HL-60 (cell line): ENCODE measurements around the gene KIAA0319L.

Experiments used
- DNase-seq, 2 experiments: peaks; one replicate each; pipeline ENCODE4 v3.0.0-alpha.2; 2010 to 2020; ENCODE audit warnings: low read depth in 1 of 2, low spot score in 1 of 2
- H3K27ac ChIP-seq: fragments of 250-450 bp; sonication (Bioruptor Pico); replicated peaks from 2 replicates; pipeline ENCODE4 v1.5.1; 2020; ENCODE audit warnings: mild to moderate bottlenecking, moderate library complexity
- H3K27me3 ChIP-seq: fragments of 250-450 bp; sonication (Bioruptor Pico); 2 replicates; pipeline ENCODE4 v1.5.1; 2021; ENCODE audit warnings: mild to moderate bottlenecking, moderate library complexity; ENCODE audit not compliant: insufficient read depth, poor library complexity, severe bottlenecking
- H3K4me3 ChIP-seq: replicated peaks from 2 replicates; pipeline ENCODE4 v1.5.1; 2011; ENCODE audit warnings: mild to moderate bottlenecking, control low read depth, low read length; ENCODE audit not compliant: insufficient read depth
- CTCF ChIP-seq: IDR thresholded peaks from one replicate; pipeline ENCODE4 v1.5.1; 2011; ENCODE audit warnings: low read length, control low read depth, inconsistent platforms; ENCODE audit not compliant: insufficient read depth
- GABPA ChIP-seq: IDR thresholded peaks from 2 replicates; pipeline ENCODE4 v1.6.1; 2012; ENCODE audit warnings: low read depth
- POLR2AphosphoS5 ChIP-seq: IDR thresholded peaks from 2 replicates; pipeline ENCODE4 v1.6.1; 2012; ENCODE audit warnings: low read depth
- REST ChIP-seq: IDR thresholded peaks from 2 replicates; pipeline ENCODE4 v1.6.1; 2012; ENCODE audit warnings: low read depth; ENCODE audit not compliant: insufficient replicate concordance
- SPI1 ChIP-seq: IDR thresholded peaks from 2 replicates; pipeline ENCODE4 v1.6.1; 2012; ENCODE audit warnings: low read depth, mild to moderate bottlenecking, borderline replicate concordance

The KIAA0319L gene

GRCh38 chr1:35603941-35604340 lies 46.7 kb upstream of the KIAA0319L start:
- Histone ChIP-seq H3K4me3 (no peak overlapping the region), H3K27ac (no peak overlapping the region), H3K27me3 (no peaks in the 10 kb centered on the region)
- DNase-seq, result no peak
- no peak for TF ChIP-seq REST
- no peak for TF ChIP-seq GABPA
- TF ChIP-seq SPI1, result no peak
- no peak for TF ChIP-seq CTCF
- TF ChIP-seq POLR2AphosphoS5, result no peak

- Histone ChIP-seq H3K27ac (no peak overlapping the region), H3K27me3 (no peaks in the 10 kb centered on the region), H3K4me3 (no peak overlapping the region)
- DNase-seq, result no peak
- TF ChIP-seq POLR2AphosphoS5 (no peak), CTCF (no peak), GABPA (no peak), SPI1 (no peak), REST (no peak)
Measured at GRCh38 chr1:35603468-35603867, 46.3 kb upstream of the KIAA0319L start.

- H3K27ac ChIP-seq, result no peak overlapping the region
- no peaks in the 10 kb centered on the region for H3K27me3 ChIP-seq
- H3K4me3 ChIP-seq, result no peak overlapping the region
- TF ChIP-seq SPI1 (no peak), GABPA (no peak), POLR2AphosphoS5 (no peak), CTCF (no peak), REST (no peak)
- no peak for DNase-seq
Measured at GRCh38 chr1:35600593-35600992, 43.4 kb upstream of the KIAA0319L start.
